Measurements from ENCODE around the gene ZNF467.

GRCh38 chr7:149733131-149733923 lies 40.1 kb downstream of the ZNF467 start:
- no peak for TF ChIP-seq POLR2AphosphoS5 (IDR thresholded peaks at IDR 0.05; ENCODE audit: low read depth, low read length)
- TF ChIP-seq TAF1 (IDR thresholded peaks at IDR 0.05; ENCODE audit: borderline replicate concordance, insufficient read depth, low read length), result no peak
- no peak for TF ChIP-seq SIN3A (IDR thresholded peaks at IDR 0.05; ENCODE audit: borderline replicate concordance, insufficient read depth, low read length)
- TF ChIP-seq REST (IDR thresholded peaks at IDR 0.05; ENCODE audit: insufficient read depth in 1 of 2, low read depth in 2 of 2, low read length in 2 of 2), result no peak
- no peak for TF ChIP-seq FOXP2 (optimal IDR thresholded peaks at IDR 0.05; ENCODE audit: borderline replicate concordance, extremely low read depth, extremely low read length, insufficient read depth)
